ENCODE measurements around the gene PKMYT1.

Gene PKMYT1

GRCh38 chr16:2980227-2981176 is at the start of gene PKMYT1:
PKMYT1 (minus strand) TSS chr16:2980446; CDS start chr16:2979657, 789 bp downstream.
- Histone ChIP-seq H3K36me3 (ENCODE audit: control insufficient read depth in 5 of 5, insufficient read depth in 5 of 5, low read length in 5 of 5) (no peaks in the 10 kb centered on the region), H3K4me3 (ENCODE audit: low read depth in 1 of 5, low read length in 5 of 5) (peak within 1 kb of the TSS; percentile 59 to 89 (median 84)), H3K27ac (ENCODE audit: low read depth, low read length) (peak within 1 kb of the TSS; percentile 69), H3K9ac (ENCODE audit: low read length in 5 of 5) (peak within 1 kb of the TSS in 4 of 5 donors; percentile 93 to 96 (median 95)), H3K4me1 (ENCODE audit: control insufficient read depth in 5 of 5, insufficient read depth in 5 of 5, low read length in 5 of 5) (peaks cover 0 to 29% (median 22%) of the 10 kb centered on the region in 5 donors), H3K27me3 (ENCODE audit: control insufficient read depth in 5 of 5, insufficient read depth in 4 of 5, low read length in 5 of 5) (peaks cover 0 to 15% (median 6%) of the 10 kb centered on the region in 5 donors), H3K9me3 (ENCODE audit: control insufficient read depth in 5 of 5, low read length in 5 of 5) (no peaks in the 10 kb centered on the region)

GRCh38 chr16:3029491-3030221 is 49.4 kb upstream of the PKMYT1 start:
- H3K27ac ChIP-seq (ENCODE audit: low read depth, low read length): no peak overlapping the region
- no peaks in the 10 kb centered on the region for H3K9me3 ChIP-seq (ENCODE audit: control insufficient read depth in 5 of 5, low read length in 5 of 5)
- H3K36me3 ChIP-seq (ENCODE audit: control insufficient read depth in 5 of 5, insufficient read depth in 5 of 5, low read length in 5 of 5): peaks cover 0 to 19% (median 14%) of the 10 kb centered on the region in 5 donors
- peaks cover 35 to 43% (median 37%) of the 10 kb centered on the region in 5 donors for H3K27me3 ChIP-seq (ENCODE audit: control insufficient read depth in 5 of 5, insufficient read depth in 4 of 5, low read length in 5 of 5)
- H3K4me3 ChIP-seq (ENCODE audit: low read depth in 1 of 5, low read length in 5 of 5): peak overlapping the region in 2 of 5 donors; percentile 16 to 28
- H3K4me1 ChIP-seq (ENCODE audit: control insufficient read depth in 5 of 5, insufficient read depth in 5 of 5, low read length in 5 of 5): peaks cover 0 to 19% (median 15%) of the 10 kb centered on the region in 5 donors
- no peak overlapping the region for H3K9ac ChIP-seq (ENCODE audit: low read length in 5 of 5)

GRCh38 chr16:3028716-3029319 is 48.6 kb upstream of the PKMYT1 start:
- Histone ChIP-seq H3K4me3 (ENCODE audit: low read depth in 1 of 5, low read length in 5 of 5) (no peak overlapping the region), H3K9me3 (ENCODE audit: control insufficient read depth in 5 of 5, low read length in 5 of 5) (no peaks in the 10 kb centered on the region), H3K27me3 (ENCODE audit: control insufficient read depth in 5 of 5, insufficient read depth in 4 of 5, low read length in 5 of 5) (peaks cover 31 to 39% (median 33%) of the 10 kb centered on the region in 5 donors), H3K36me3 (ENCODE audit: control insufficient read depth in 5 of 5, insufficient read depth in 5 of 5, low read length in 5 of 5) (peaks cover 0 to 19% (median 14%) of the 10 kb centered on the region in 5 donors), H3K4me1 (ENCODE audit: control insufficient read depth in 5 of 5, insufficient read depth in 5 of 5, low read length in 5 of 5) (peaks cover 0 to 26% (median 23%) of the 10 kb centered on the region in 5 donors), H3K9ac (ENCODE audit: low read length in 5 of 5) (no peak overlapping the region), H3K27ac (ENCODE audit: low read depth, low read length) (no peak overlapping the region)

GRCh38 chr16:3027983-3028715 is 47.9 kb upstream of the PKMYT1 start:
- Histone ChIP-seq H3K9ac (ENCODE audit: low read length in 5 of 5) (no peak overlapping the region), H3K4me3 (ENCODE audit: low read depth in 1 of 5, low read length in 5 of 5) (no peak overlapping the region), H3K27ac (ENCODE audit: low read depth, low read length) (no peak overlapping the region), H3K27me3 (ENCODE audit: control insufficient read depth in 5 of 5, insufficient read depth in 4 of 5, low read length in 5 of 5) (peaks cover 29 to 35% (median 32%) of the 10 kb centered on the region in 5 donors), H3K4me1 (ENCODE audit: control insufficient read depth in 5 of 5, insufficient read depth in 5 of 5, low read length in 5 of 5) (peaks cover 0 to 32% (median 29%) of the 10 kb centered on the region in 5 donors), H3K9me3 (ENCODE audit: control insufficient read depth in 5 of 5, low read length in 5 of 5) (no peaks in the 10 kb centered on the region), H3K36me3 (ENCODE audit: control insufficient read depth in 5 of 5, insufficient read depth in 5 of 5, low read length in 5 of 5) (peaks cover 0 to 19% (median 14%) of the 10 kb centered on the region in 5 donors)

GRCh38 chr16:3027489-3027795 is 47.2 kb upstream of the PKMYT1 start:
- H3K4me1 ChIP-seq (ENCODE audit: control insufficient read depth in 5 of 5, insufficient read depth in 5 of 5, low read length in 5 of 5): peaks cover 4 to 39% (median 37%) of the 10 kb centered on the region in 5 donors

GRCh38 chr16:3026609-3027488 is 46.6 kb upstream of the PKMYT1 start:
- Histone ChIP-seq H3K9me3 (ENCODE audit: control insufficient read depth in 5 of 5, low read length in 5 of 5) (no peaks in the 10 kb centered on the region), H3K9ac (ENCODE audit: low read length in 5 of 5) (no peak overlapping the region), H3K4me3 (ENCODE audit: low read depth in 1 of 5, low read length in 5 of 5) (no peak overlapping the region), H3K36me3 (ENCODE audit: control insufficient read depth in 5 of 5, insufficient read depth in 5 of 5, low read length in 5 of 5) (peaks cover 0 to 19% (median 14%) of the 10 kb centered on the region in 5 donors), H3K27ac (ENCODE audit: low read depth, low read length) (no peak overlapping the region), H3K27me3 (ENCODE audit: control insufficient read depth in 5 of 5, insufficient read depth in 4 of 5, low read length in 5 of 5) (peaks cover 29 to 31% (median 29%) of the 10 kb centered on the region in 5 donors), H3K4me1 (ENCODE audit: control insufficient read depth in 5 of 5, insufficient read depth in 5 of 5, low read length in 5 of 5) (peaks cover 4 to 45% (median 42%) of the 10 kb centered on the region in 5 donors)

More at GRCh38 chr16:3027489-3027795, 47.2 kb upstream of the PKMYT1 start:
- H3K9ac ChIP-seq (ENCODE audit: low read length in 5 of 5): no peak overlapping the region
- H3K4me3 ChIP-seq (ENCODE audit: low read depth in 1 of 5, low read length in 5 of 5): no peak overlapping the region
- H3K36me3 ChIP-seq (ENCODE audit: control insufficient read depth in 5 of 5, insufficient read depth in 5 of 5, low read length in 5 of 5): peaks cover 0 to 19% (median 14%) of the 10 kb centered on the region in 5 donors
- H3K9me3 ChIP-seq (ENCODE audit: control insufficient read depth in 5 of 5, low read length in 5 of 5): no peaks in the 10 kb centered on the region
- peaks cover 29 to 32% (median 31%) of the 10 kb centered on the region in 5 donors for H3K27me3 ChIP-seq (ENCODE audit: control insufficient read depth in 5 of 5, insufficient read depth in 4 of 5, low read length in 5 of 5)
- no peak overlapping the region for H3K27ac ChIP-seq (ENCODE audit: low read depth, low read length)

GRCh38 chr16:3026003-3026378 is 45.7 kb upstream of the PKMYT1 start:
- H3K4me1 ChIP-seq (ENCODE audit: control insufficient read depth in 5 of 5, insufficient read depth in 5 of 5, low read length in 5 of 5): peaks cover 4 to 54% (median 50%) of the 10 kb centered on the region in 5 donors
- no peak overlapping the region for H3K9ac ChIP-seq (ENCODE audit: low read length in 5 of 5)
- no peaks in the 10 kb centered on the region for H3K9me3 ChIP-seq (ENCODE audit: control insufficient read depth in 5 of 5, low read length in 5 of 5)
- H3K27me3 ChIP-seq (ENCODE audit: control insufficient read depth in 5 of 5, insufficient read depth in 4 of 5, low read length in 5 of 5): peaks cover 22 to 26% (median 24%) of the 10 kb centered on the region in 5 donors
- no peak overlapping the region for H3K4me3 ChIP-seq (ENCODE audit: low read depth in 1 of 5, low read length in 5 of 5)
- no peak overlapping the region for H3K27ac ChIP-seq (ENCODE audit: low read depth, low read length)
- H3K36me3 ChIP-seq (ENCODE audit: control insufficient read depth in 5 of 5, insufficient read depth in 5 of 5, low read length in 5 of 5): peaks cover 0 to 19% (median 14%) of the 10 kb centered on the region in 5 donors

GRCh38 chr16:3025032-3026002 is 45.1 kb upstream of the PKMYT1 start:
- Histone ChIP-seq H3K4me1 (ENCODE audit: control insufficient read depth in 5 of 5, insufficient read depth in 5 of 5, low read length in 5 of 5) (peaks cover 4 to 60% (median 54%) of the 10 kb centered on the region in 5 donors), H3K27ac (ENCODE audit: low read depth, low read length) (no peak overlapping the region), H3K4me3 (ENCODE audit: low read depth in 1 of 5, low read length in 5 of 5) (no peak overlapping the region), H3K36me3 (ENCODE audit: control insufficient read depth in 5 of 5, insufficient read depth in 5 of 5, low read length in 5 of 5) (peaks cover 0 to 19% (median 14%) of the 10 kb centered on the region in 5 donors), H3K27me3 (ENCODE audit: control insufficient read depth in 5 of 5, insufficient read depth in 4 of 5, low read length in 5 of 5) (peaks cover 16 to 19% (median 18%) of the 10 kb centered on the region in 5 donors), H3K9ac (ENCODE audit: low read length in 5 of 5) (no peak overlapping the region), H3K9me3 (ENCODE audit: control insufficient read depth in 5 of 5, low read length in 5 of 5) (no peaks in the 10 kb centered on the region)

All from subcutaneous abdominal adipose tissue (tissue), 5 donors.